NCI-H345 treated with DMSO at 0.1 percent for 48 hours (cell line): Measurements from ENCODE around the gene EXOC4.
A peak's percentile ranks its signal among the peaks of the same experiment; 100 is the strongest.
"Not testable (repeated sequence)": the region's sequence is repeated elsewhere in the genome, so short reads cannot be mapped to it uniquely, and the experiment has no call there.

ENCODE experiments used
- DNase-seq: peaks from one replicate; lab custom pipeline; 2025; ENCODE audit not compliant: unreplicated experiment; lab: John Stamatoyannopoulos, UW

EXOC4 gene

GRCh38 chr7:133275008-133275407 lies 22.1 kb downstream of the EXOC4 start:
- DNase-seq = no peak

- no peak for DNase-seq
These were observed 22.7 kb downstream of the EXOC4 start for GRCh38 chr7:133275446-133276095.

- not testable (repeated sequence) for DNase-seq
These were observed 26.1 kb downstream of the EXOC4 start for GRCh38 chr7:133278975-133279374.

- DNase-seq = no peak
These were observed 29.2 kb downstream of the EXOC4 start for GRCh38 chr7:133282094-133282493.

- DNase-seq = no peak
These were observed 31.2 kb downstream of the EXOC4 start for GRCh38 chr7:133284092-133284491.

GRCh38 chr7:133288970-133289369 lies 36.1 kb downstream of the EXOC4 start:
- DNase-seq = no peak

GRCh38 chr7:133290041-133290440 lies 37.2 kb downstream of the EXOC4 start:
- DNase-seq = no peak

- DNase-seq = no peak
These were observed 37.9 kb downstream of the EXOC4 start for GRCh38 chr7:133290676-133291333.

- no peak for DNase-seq
These were observed 39.8 kb downstream of the EXOC4 start for GRCh38 chr7:133292631-133293030.

- no peak for DNase-seq
These were observed 40.7 kb downstream of the EXOC4 start for GRCh38 chr7:133293384-133294160.

GRCh38 chr7:133294234-133294633 lies 41.4 kb downstream of the EXOC4 start:
- DNase-seq = no peak

GRCh38 chr7:133295484-133295883 lies 42.6 kb downstream of the EXOC4 start:
- no peak for DNase-seq

GRCh38 chr7:133297093-133297492 lies 44.2 kb downstream of the EXOC4 start:
- no peak for DNase-seq

- no peak for DNase-seq
These were observed 45.2 kb downstream of the EXOC4 start for GRCh38 chr7:133298080-133298479.

GRCh38 chr7:133299676-133300075 lies 46.8 kb downstream of the EXOC4 start:
- DNase-seq = no peak

GRCh38 chr7:133300088-133300487 lies 47.2 kb downstream of the EXOC4 start:
- no peak for DNase-seq

GRCh38 chr7:133300811-133301210 lies 47.9 kb downstream of the EXOC4 start:
- no peak for DNase-seq

GRCh38 chr7:133301444-133301843 lies 48.6 kb downstream of the EXOC4 start:
- no peak for DNase-seq

- DNase-seq = no peak
These were observed 50.5 kb downstream of the EXOC4 start for GRCh38 chr7:133303372-133303771.

GRCh38 chr7:133303931-133304330 lies 51.1 kb downstream of the EXOC4 start:
- no peak for DNase-seq

GRCh38 chr7:133309333-133309732 lies 56.5 kb downstream of the EXOC4 start:
- DNase-seq = no peak

GRCh38 chr7:133310232-133310862 lies 57.5 kb downstream of the EXOC4 start:
- peak; percentile 82 for DNase-seq
